ENCODE results near the gene PSENEN.
"Not testable (repeated sequence)": the region's sequence is repeated elsewhere in the genome, so short reads cannot be mapped to it uniquely, and the experiment has no call there.

PSENEN gene

DNA sequence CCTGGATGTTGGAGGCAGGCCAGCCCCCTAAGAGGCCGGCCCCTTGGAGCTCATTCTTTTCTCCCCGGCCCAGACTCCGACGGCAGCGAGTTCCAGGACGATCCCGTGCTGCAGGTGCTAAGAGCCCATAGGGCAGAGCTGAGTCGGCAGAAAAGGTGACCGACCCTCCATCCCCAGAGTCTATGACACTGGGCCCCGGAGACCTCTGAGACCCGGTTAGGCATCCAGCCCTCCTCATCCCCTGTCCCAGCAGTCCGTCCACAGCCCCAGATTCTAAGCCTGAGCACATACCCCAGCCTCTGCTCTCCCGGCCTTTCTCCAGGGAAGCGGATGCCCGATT, 22.6 kb downstream of the PSENEN start:
- no peak for DNase-seq (ENCODE audit: insufficient read length, low spot score)
- no peak for FAIRE-seq

DNA sequence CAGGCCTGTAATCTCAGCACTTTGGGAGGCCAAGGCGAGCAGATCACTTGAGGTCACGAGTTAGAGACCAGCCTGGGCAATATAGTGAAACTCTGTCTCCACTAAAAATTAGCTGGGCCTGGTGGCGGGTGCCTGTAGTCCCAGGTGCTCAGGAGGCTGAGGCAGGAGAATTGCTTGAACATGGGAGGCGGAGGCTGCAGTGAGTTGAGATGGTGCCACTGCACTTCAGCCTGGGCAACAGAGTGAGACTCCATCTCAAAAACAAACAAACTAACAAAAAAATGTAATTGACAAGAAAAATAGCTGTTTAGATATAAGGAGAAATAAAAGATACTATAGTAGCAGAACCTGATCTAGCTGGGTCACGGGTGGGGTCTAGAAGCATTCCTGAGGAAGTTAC, 26.9 kb downstream of the PSENEN start:
- FAIRE-seq; DNase-seq (ENCODE audit: insufficient read length, low spot score): not testable (repeated sequence)

DNA sequence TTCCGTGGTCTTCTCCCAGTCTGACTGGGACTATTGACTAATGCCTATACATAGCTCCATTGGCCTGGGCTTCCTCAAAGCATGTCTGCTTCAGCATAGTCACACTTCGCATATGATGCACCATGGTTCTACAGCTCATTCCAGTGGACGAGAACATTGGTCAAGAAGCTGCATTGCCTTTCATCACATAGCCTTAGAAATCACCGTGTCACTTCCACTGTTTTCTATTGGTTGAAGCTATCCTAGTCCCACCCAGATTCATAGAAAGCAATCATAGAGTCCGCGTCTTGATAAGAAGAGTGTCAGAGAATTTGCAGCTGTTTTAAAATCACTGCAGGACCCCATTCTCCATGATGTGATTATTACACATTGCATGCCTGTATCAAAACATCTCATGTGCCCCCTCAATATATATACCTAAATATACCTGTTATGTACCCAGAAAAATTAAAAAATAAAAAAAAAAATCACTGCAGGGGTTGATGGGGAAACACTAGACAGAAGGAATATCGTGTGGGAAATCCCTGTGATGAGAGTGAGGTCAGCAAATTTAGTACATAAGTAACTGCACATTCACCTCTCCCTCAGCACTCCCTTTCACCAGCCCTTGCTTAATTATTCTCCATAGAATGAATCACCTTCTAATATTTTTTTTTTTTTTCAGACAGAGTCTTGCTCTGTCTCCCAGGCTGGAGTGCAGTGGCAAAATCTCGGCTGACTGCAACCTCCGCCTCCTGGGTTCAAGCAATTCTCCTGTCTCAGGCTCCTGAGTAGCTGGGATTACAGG, 27.8 kb downstream of the PSENEN start:
- DNase-seq (ENCODE audit: insufficient read length, low spot score) (no peak), FAIRE-seq (no peak)

DNA sequence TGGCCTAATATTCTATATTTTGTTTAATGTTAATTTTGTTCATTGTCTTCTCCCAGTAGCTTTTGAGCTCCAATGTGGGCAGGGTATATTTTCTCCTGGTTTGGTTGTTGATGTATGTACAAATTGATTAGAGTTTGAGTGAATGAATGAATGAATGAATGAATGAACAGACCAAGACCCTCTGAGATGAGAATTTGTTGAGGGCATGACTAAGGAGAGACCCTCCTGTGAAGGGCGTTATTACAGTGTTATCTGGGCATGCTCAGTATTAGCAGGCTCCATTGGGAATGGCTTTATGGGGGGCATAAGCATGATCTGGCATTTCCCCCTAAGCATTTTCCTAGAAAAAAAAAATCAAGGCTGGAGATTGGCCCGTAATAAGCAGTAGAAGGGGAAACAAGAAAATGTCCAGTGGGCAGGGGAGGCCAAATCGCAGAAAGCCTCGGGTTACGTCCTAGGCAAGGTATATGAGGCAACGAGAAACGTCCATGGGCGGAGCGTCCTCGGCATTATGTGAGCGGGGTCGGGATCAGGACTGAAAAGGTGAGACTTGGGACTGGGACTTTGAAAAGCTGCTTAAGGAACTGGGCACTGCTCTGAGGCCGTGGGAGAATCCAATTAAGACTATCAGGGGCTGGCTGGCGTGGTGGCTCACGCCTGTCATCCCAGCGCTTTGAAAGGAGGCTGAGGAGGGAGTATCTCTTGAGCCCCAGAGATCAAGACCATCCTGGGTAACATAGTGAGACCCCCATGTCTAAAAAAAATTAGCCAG, 29.0 kb downstream of the PSENEN start:
- DNase-seq (ENCODE audit: insufficient read length, low spot score) (no peak), FAIRE-seq (no peak)

DNA sequence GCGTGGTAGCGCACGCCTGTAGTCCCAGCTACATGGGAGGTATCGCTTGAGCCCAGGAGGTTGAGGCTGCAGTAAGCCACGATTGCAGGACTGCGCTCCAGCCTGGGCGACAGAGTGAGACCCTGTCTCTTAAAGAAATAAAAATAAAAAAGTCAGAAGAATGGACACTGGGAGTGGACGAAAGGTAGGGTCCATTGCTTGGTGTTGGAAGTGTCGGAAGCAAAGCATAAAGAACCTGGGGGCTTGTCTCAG, 29.5 kb downstream of the PSENEN start:
- no peak for FAIRE-seq

DNA sequence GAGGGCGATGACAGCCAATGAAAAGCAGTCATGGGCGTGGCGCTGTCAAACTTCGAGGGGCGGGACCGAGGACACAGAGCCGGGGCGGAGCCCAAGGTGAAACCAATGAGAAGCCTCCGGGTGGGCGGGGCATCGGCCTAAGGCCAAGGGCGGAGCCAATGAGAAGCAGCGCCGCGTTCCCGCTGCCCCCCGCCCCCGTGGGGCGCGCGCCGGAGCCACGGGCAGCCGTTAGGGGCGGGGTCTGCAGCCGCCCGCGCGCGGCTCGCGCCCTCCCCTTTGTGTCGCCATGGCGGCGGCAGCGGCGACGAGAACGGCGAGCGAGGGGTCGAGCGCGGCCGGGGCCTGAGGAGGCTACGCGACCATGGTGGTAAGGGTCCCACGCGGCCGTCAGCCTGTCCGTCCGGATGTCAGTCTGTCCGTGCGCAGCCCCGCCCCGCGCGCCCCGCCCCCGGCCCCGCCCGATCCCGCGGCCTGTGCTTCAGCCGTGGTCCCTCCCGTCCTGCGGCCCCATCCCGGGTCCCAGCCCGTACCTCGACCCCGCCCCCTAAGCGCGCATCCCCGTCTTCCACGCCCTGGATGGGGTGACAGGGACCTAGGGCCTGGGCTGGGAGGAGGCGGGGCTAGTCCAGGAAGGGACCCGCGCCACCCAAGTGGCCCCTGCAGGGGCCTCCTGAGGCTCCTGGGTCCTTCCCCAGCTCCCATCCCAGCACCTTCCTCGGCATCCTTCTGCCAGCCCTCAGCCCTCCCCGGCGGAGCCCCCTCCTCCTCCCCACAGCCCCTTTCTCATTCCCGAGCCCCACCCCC, 30.0 kb downstream of the PSENEN start, which contains the start of gene ARHGAP33:
TSS of gene ARHGAP33 (plus strand) at position 267 of the 804 bp plus-strand sequence. CDS start at position 362, 95 bp downstream.
- FAIRE-seq (peak; percentile 83), DNase-seq (ENCODE audit: insufficient read length, low spot score) (peak; percentile 95)

More for the DNA sequence above, 29.5 kb downstream of the PSENEN start:
- DNase-seq (ENCODE audit: insufficient read length, low spot score), result no peak

DNA sequence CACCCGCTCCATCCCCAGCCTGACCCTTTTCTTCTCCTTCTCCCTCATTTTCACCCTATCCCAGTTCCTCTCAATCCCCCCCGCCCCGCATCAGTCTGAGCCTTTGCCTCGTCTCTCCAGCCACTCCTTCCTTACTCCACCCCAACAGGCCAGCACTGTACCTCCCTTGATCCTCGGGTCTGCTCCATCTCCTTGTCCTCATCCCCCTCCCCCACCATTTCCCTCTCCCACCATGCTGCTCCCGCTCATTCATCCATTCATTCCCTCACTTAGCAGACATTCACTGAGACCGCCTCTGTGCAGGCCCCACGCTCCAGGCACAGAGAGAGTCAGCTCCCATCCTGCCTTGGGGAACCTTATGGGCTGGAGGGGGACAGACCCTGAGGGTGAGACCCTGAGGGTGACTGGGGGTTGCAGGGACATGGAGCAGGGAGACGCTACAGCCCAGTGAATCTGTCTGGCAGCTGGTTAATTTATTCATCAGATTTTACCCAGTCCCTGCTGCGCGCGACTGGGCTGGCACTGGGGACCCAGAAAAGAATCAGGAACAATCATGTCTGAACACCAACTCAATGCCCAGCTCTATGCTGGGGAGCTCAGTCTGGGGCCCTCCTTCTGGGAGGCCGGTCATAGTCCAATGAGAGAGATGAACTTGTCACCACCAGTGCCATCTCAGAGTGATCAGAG, 30.8 kb downstream of the PSENEN start:
- DNase-seq (ENCODE audit: insufficient read length, low spot score) (no peak), FAIRE-seq (no peak)

DNA sequence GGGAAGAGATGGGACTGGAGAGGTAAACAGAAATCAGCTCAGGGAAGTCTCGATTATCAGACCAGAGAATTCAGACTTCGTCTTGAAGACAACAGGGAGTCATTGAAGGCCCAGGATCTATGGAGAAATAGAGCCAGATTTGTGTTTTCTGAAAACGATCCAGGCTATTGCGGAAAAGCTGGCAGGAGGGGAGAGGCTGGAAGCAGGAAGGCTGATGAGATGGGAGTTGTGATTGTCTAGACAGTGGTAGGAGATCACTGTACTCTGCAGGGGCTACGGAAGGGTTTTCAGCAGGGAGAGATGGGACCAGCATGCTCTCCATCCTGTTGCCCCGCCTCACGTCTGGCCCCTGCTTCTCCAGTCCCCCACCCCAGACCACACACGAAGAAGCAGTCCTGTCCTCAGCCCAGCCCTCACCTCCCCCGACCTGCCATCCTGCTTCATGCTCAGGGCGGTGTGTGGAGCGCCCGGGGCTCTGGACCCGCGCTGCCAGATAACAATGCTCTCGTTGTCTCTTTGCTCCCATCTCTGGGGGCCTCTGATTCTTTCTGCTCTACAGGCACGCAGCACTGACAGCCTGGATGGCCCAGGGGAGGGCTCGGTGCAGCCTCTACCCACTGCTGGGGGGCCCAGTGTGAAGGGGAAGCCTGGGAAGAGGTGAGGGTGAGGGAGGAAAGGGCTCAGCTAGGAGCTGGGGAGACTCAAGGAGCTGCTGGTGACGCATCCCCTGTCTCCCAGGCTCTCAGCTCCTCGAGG, 31.8 kb downstream of the PSENEN start:
- DNase-seq (ENCODE audit: insufficient read length, low spot score), result no peak
- no peak for FAIRE-seq

DNA sequence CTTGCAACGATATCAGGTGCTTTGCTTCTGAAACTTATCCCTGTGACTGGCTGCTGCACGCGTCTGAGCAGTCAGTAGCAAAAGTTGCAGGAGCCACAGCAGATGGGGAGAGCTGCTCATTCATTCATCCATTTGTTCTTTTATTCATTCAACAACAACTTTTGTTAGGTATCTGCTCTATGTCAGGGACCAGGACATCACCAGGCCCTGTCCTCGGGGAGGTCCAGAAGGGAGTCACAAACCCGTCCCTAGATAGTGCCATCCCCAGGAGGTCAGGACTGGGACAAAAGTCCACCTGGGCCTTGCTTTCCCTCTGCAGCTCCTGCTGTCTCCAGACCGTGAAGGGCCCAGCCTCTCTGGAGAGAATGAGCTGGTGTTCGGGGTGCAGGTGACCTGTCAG, 32.5 kb downstream of the PSENEN start:
- DNase-seq (ENCODE audit: insufficient read length, low spot score) (no peak), FAIRE-seq (no peak)

DNA sequence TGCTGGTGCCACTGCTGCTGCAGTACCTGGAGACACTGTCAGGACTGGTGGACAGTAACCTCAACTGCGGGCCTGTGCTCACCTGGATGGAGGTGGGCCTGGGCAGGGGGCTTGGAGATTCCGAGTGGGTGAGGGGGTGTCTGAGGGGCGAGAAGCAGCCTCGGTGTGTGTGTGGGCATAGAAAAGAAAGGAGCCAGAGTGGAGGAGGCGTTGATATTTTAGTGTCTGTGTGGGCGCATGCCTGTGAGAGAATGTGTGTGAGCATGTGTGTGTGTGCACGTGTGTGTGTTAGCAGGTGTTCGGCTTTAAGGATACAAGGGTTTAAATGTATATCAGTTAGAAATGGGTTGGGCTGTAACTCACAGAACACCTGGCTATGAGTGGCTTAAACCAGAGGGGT, 33.6 kb downstream of the PSENEN start:
- DNase-seq (ENCODE audit: insufficient read length, low spot score) (no peak), FAIRE-seq (no peak)

DNA sequence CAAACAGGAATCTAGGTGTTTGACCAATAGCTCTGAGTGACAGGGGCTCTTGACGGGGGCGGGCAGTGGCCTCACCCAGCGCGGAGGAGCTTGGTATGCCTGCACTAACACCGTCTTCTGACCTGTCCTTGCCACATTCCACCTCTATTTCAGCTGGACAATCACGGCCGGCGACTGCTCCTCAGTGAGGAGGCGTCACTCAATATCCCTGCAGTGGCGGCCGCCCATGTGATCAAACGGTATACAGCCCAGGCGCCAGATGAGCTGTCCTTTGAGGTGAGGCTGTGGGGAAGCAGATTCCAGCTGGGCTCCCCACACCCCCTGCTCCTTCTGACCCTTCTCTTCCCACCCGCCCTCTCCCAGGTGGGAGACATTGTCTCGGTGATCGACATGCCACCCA, 34.6 kb downstream of the PSENEN start:
- no peak for DNase-seq (ENCODE audit: insufficient read length, low spot score)
- no peak for FAIRE-seq

DNA sequence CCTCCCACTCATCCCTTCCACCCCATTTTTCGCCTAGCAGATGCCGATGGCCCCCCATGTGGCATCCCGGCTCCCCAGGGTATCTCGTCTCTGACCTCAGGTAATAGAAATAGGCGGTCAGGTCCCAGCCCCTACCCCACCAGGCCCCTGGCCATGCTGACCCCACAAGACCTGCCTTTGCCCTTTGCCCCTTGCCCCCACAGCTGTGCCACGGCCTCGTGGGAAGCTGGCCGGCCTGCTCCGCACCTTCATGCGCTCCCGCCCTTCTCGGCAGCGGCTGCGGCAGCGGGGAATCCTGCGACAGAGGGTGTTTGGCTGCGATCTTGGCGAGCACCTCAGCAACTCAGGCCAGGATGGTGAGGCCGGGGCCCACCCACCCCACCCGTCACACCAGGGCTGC, 35.3 kb downstream of the PSENEN start:
- FAIRE-seq (no peak), DNase-seq (ENCODE audit: insufficient read length, low spot score) (no peak)

DNA sequence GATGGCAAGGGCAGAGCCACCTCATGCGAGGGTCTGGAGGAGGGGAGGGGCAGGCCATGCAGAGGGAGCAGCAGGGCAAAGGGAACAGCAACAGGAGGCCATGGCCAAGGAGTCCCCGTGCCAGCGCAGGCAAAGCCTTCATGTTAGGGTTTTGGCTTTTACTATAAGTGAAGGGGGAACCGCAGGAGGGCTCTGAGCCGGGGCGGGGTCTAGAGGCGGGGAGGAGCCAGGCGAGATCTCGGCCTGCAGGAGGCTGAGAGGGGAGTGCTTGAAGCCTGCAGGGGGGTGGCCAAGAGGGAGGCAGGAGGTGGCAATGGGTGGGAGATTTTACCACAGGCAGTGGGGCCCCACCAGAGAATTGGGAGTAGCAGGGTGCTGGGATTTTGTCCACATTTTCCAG, 36.2 kb downstream of the PSENEN start:
- FAIRE-seq (no peak), DNase-seq (ENCODE audit: insufficient read length, low spot score) (no peak)

DNA sequence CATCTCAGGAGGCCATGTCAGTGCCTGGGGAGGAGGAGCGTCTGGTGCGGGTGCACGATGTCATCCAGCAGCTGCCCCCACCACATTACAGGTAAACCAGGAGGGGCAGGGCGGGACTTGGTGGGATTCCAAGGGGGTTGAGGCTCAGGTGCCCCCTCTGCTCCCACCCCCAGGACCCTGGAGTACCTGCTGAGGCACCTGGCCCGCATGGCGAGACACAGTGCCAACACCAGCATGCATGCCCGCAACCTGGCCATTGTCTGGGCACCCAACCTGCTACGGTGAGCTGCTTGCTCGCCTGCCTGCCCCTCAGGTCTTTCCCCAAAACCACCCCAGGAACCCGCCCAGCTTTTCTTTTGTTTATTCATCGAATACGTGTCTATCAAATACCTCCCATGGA, 37.1 kb downstream of the PSENEN start:
- DNase-seq (ENCODE audit: insufficient read length, low spot score), result no peak
- FAIRE-seq, result no peak

DNA sequence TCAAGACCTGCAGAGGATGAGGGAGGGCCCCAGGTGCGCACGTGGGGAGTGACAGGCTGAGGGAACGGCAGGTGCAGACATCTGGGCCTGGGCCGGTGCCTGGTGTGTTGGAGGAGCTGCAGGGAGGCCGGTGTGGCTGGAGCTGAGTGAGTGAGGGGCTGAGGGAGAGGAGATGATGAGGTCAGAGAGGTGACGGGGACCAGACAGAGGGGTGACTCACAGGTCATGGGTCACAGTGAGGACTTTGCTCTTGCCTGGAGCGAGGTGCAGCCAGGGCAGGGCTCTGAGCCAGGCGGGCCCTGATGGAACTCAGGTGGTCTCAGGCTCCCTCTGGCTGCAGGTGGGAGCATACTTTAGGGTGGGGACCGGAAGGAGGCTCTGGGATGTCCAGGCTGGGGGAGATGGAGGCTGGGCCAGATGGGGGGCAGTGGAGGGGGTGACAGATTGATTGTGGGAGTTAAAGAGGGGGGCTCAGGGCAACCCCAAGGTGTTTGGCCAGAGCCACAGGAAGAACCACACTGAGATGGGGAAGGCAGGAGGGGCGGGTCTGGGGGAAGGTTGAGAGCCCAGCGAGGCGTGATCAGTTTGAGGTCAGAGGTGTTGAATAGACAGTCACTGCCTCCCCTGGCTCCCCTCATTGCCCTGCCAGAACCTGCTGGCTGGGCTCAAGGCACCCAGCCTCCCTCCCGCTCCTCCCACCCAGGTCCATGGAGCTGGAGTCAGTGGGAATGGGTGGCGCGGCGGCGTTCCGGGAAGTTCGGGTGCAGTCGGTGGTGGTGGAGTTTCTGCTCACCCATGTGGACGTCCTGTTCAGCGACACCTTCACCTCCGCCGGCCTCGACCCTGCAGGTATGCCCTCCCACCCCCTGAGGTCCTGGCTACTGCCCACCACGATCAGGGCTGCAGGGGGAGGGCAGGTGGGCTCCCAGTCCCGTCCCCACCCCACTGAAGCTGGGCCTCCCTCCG, 38.3 kb downstream of the PSENEN start:
- no peak for DNase-seq (ENCODE audit: insufficient read length, low spot score)
- no peak for FAIRE-seq

DNA sequence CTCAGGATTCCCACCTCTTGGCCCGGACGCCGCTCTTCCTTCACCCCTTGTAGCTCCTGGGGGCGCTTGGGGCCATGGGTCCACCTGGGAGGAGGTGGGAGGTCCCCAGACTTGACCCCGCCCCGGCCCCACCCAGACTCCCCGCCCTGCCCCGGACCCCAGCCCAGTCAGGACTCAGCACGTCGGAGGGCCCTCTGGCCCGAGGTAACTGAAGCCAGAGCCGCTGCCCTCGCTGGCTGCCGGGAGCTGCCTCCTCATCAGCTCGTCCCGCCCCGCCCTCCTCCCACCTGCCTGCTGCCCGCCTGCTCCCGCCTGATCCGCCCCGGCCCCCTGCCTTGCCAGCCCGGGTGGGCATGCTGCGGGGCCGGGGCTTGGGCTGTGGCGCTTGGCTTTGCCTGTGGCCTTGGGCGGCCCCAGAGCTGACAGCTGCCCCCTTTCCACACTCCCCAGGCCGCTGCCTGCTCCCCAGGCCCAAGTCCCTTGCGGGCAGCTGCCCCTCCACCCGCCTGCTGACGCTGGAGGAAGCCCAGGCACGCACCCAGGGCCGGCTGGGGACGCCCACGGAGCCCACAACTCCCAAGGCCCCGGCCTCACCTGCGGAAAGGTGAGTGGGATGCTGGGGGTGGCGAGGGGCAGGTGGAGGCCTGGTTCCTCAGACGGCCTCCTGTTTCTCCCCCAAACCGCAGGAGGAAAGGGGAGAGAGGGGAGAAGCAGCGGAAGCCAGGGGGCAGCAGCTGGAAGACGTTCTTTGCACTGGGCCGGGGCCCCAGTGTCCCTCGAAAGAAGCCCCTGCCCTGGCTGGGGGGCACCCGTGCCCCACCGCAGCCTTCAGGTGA, 39.3 kb downstream of the PSENEN start:
- DNase-seq (ENCODE audit: insufficient read length, low spot score), result no peak
- no peak for FAIRE-seq

DNA sequence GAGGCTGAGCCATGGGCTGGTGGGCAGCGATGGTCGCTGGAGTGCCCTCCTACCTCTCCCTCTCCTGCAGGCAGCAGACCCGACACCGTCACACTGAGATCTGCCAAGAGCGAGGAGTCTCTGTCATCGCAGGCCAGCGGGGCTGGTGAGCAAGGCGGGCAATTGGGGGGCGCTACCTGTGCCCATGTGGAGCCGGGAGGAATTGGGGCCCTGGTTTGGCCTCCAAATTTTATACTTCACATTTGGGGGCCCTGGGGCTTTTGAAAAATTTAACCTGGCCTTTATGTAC, 39.8 kb downstream of the PSENEN start:
- DNase-seq (ENCODE audit: insufficient read length, low spot score) (no peak), FAIRE-seq (no peak)

DNA sequence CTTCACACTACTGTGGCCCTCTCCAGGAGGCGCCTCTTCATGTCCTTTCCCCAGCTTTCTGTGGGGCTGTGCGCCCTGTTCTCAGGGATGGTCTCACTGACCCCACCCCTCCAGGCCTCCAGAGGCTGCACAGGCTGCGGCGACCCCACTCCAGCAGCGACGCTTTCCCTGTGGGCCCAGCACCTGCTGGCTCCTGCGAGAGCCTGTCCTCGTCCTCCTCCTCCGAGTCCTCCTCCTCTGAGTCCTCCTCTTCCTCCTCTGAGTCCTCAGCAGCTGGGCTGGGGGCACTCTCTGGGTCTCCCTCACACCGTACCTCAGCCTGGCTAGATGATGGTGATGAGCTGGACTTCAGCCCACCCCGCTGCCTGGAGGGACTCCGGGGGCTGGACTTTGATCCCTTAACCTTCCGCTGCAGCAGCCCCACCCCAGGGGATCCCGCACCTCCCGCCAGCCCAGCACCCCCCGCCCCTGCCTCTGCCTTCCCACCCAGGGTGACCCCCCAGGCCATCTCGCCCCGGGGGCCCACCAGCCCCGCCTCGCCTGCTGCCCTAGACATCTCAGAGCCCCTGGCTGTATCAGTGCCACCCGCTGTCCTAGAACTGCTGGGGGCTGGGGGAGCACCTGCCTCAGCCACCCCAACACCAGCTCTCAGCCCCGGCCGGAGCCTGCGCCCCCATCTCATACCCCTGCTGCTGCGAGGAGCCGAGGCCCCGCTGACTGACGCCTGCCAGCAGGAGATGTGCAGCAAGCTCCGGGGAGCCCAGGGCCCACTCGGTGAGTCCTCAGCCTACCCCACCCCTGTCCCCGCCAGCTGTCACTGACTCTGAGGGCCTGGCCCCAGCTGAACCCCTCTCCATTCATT, 41.1 kb downstream of the PSENEN start:
- no peak for FAIRE-seq
- no peak for DNase-seq (ENCODE audit: insufficient read length, low spot score)

Measured in HTR-8/SVneo (cell line).